Measurements from ENCODE around the gene CELF4. TPM values are rescaled to one million over a fixed set of nuclear protein-coding genes. Genes with fewer than 3 reads are reported as not detected.

Gene CELF4
- total RNA-seq, 1 donor from 2014 or later, result not detected

DNA sequence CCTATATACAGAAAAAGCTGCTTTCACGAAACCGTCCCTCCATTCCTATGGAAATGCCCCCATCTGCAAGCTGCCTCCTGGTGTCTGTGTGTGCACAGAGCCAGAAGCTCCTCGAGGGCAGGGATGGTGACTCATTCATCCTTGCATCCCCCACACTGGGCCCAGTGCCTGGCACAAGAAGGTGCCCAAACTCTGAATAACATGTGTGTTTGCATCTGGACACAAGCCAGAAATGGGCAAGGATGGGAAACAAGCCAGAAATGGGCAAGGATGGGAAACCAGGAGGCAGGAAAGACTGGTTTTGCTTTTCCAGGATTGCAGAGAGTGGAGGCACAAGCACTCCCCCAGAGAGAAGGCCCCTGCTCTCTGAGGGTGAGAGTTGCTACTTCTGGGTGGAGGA is 313.9 kb downstream of the CELF4 start:
- DNase-seq (ENCODE audit: low read depth), result no peak
- H3K4me3 ChIP-seq (ENCODE audit: low read depth, low read length), result no peak overlapping the region
- peaks cover 25% of the 10 kb centered on the region for H3K27me3 ChIP-seq (ENCODE audit: control insufficient read depth, insufficient read depth, low read length)
- no peaks in the 10 kb centered on the region for H3K36me3 ChIP-seq (ENCODE audit: control insufficient read depth, insufficient read depth, low read length)
- TF ChIP-seq, protein P1, sequence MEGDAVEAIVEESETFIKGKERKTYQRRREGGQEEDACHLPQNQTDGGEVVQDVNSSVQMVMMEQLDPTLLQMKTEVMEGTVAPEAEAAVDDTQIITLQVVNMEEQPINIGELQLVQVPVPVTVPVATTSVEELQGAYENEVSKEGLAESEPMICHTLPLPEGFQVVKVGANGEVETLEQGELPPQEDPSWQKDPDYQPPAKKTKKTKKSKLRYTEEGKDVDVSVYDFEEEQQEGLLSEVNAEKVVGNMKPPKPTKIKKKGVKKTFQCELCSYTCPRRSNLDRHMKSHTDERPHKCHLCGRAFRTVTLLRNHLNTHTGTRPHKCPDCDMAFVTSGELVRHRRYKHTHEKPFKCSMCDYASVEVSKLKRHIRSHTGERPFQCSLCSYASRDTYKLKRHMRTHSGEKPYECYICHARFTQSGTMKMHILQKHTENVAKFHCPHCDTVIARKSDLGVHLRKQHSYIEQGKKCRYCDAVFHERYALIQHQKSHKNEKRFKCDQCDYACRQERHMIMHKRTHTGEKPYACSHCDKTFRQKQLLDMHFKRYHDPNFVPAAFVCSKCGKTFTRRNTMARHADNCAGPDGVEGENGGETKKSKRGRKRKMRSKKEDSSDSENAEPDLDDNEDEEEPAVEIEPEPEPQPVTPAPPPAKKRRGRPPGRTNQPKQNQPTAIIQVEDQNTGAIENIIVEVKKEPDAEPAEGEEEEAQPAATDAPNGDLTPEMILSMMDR (IDR thresholded peaks at IDR 0.05; ENCODE audit: insufficient read depth, low read length, poor library complexity, severe bottlenecking), result no peak

DNA sequence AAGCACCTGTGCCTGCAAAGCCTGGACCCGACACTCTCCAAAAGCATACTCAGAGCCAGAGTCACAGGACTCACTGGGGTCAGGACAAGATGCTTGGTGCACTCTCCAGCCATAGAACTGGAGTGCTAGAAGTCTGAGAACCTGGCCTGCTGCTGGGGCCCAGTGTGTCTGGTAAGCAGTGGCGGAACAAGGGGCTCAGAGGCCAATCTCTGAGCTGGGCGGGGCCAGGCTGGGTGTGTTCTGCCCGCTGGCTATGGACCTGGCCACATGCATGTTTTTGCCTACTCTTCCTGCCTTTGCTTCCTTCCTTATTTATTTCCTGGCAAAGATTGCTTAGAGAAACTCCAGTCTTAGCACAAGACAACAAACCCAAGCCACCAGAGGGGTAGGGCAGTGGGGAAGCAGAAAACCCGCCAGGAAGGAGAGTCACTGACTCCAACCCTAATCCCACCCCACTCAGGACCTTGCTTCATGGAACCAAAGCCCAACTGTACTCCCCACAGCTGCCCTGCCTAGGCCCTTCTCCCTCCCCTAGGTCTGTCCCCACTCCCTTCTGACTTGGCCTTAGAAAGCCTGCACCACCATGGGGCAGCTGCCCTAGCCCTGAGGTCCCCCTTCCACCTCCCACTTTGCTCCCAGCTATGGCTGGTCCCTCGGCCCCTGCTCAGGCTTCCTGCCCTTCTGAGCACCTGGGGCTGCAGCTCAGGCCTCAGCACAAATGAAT is 315.5 kb downstream of the CELF4 start:
- TF ChIP-seq, protein P1 (IDR thresholded peaks at IDR 0.05; ENCODE audit: insufficient read depth, low read length, poor library complexity, severe bottlenecking), result no peak
- H3K4me3 ChIP-seq (ENCODE audit: low read depth, low read length), result no peak overlapping the region
- DNase-seq (ENCODE audit: low read depth), result no peak
- H3K36me3 ChIP-seq (ENCODE audit: control insufficient read depth, insufficient read depth, low read length), result no peaks in the 10 kb centered on the region
- peaks cover 18% of the 10 kb centered on the region for H3K27me3 ChIP-seq (ENCODE audit: control insufficient read depth, insufficient read depth, low read length)

DNA sequence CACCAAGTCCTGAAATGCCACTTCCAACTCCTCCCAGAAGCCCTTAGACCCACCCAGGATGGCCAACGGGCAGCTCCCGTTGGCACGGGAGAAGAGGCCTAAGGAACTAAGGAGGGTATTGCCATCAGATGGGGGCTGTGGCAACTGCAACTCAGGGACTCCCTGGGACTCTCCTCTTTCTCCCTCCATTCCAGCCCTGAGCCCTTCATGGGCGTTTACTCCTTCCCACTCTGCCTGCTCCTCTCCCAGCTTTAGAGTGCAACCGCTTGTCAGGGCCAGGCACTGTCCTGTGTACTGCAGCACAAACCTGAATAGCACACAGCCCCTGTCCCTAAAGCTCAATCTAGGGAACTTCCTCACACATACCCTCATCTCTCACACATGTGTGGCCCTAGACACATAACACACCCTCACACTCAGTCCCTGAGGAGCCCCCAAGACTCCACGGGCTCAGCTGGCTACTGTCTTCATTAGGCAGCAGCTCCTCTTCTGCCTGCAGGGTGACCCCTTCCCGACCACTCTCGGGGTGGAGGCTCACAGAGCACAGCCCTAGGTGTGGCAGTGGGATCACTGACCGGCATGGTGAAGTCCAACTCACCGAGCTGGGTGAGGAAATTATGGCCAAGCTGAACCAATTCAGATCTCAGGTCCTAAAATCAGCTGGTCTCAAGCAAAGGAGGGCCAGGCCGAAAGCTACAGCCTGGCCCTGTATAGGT is 316.3 kb downstream of the CELF4 start:
- TF ChIP-seq, protein P1 (IDR thresholded peaks at IDR 0.05; ENCODE audit: insufficient read depth, low read length, poor library complexity, severe bottlenecking), result no peak
- Histone ChIP-seq H3K4me3 (ENCODE audit: low read depth, low read length) (no peak overlapping the region), H3K27me3 (ENCODE audit: control insufficient read depth, insufficient read depth, low read length) (peaks cover 12% of the 10 kb centered on the region), H3K36me3 (ENCODE audit: control insufficient read depth, insufficient read depth, low read length) (no peaks in the 10 kb centered on the region)
- no peak for DNase-seq (ENCODE audit: low read depth)

DNA sequence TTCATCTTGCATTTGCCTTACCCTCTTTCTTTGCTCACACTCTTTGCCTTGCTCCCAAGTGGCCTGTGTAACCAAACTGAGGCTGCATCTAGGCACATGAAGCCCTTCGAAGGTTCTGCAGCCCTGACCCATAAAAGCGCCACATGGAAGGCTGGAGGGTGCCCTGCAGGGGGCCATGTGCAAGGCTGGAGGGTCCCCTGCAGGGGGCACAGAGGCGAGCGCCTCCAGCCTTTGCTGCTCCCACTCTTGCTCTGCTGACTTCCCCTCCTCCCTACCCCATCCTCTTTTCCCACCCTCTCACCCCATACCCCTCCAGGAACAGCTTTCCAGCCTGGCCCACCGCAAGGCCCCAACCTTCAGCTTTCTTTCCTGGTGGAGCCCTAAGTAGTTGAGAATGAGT is 317.3 kb downstream of the CELF4 start:
- TF ChIP-seq, protein P1 (IDR thresholded peaks at IDR 0.05; ENCODE audit: insufficient read depth, low read length, poor library complexity, severe bottlenecking), result no peak
- DNase-seq (ENCODE audit: low read depth), result no peak
- no peak overlapping the region for H3K4me3 ChIP-seq (ENCODE audit: low read depth, low read length)
- H3K27me3 ChIP-seq (ENCODE audit: control insufficient read depth, insufficient read depth, low read length), result peaks cover 5% of the 10 kb centered on the region
- no peaks in the 10 kb centered on the region for H3K36me3 ChIP-seq (ENCODE audit: control insufficient read depth, insufficient read depth, low read length)

DNA sequence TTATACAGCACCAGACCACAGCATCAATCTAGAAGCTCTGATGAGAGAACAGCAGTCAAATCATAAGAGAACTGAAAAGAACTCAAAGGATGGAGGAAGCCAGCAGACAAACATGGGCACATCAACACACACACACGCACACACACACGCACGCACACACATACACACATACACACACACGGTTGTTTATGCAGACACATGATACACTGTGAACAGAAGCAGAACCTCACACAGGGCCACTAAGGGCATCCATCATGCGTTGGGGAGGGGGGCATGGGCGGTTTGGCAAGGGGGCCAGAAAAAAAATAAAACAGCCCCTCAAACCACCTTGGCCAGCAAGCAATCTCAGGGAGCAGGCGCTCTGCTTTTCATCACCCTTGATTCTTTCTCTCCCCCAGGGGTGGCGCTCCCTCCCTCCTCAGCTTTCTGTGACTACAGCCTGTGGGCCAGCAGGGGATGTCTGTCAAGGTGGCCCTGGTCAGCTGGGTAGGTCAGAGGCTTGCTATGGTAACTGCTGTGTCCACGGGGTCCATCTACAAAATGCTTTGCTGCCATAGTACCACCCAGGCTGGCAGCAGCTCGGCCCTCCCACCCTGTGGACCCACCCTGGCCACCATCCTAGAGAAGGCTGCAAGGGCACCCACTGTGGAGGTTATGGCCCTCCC is 318.0 kb downstream of the CELF4 start:
- no peak for DNase-seq (ENCODE audit: low read depth)
- H3K36me3 ChIP-seq (ENCODE audit: control insufficient read depth, insufficient read depth, low read length), result no peaks in the 10 kb centered on the region
- no peaks in the 10 kb centered on the region for H3K27me3 ChIP-seq (ENCODE audit: control insufficient read depth, insufficient read depth, low read length)
- TF ChIP-seq, protein P1 (IDR thresholded peaks at IDR 0.05; ENCODE audit: insufficient read depth, low read length, poor library complexity, severe bottlenecking), result no peak
- H3K4me3 ChIP-seq (ENCODE audit: low read depth, low read length), result no peak overlapping the region

All from kidney epithelial cell (primary cell).